ENCODE measurements around the gene ZFAND2A. TPM values are rescaled to one million over a fixed set of nuclear protein-coding genes. Genes with fewer than 3 reads are reported as not detected.

The ZFAND2A gene
- polyA plus RNA-seq, 3 donors = 30.6 to 126 (median 35.1) TPM

GRCh38 chr7:1111156-1111555, 48.8 kb downstream of the ZFAND2A start:
- WGBS (ENCODE audit: insufficient coverage) = 94% methylated on average over 2 of the region's 3 CpGs
- H3K27me3 ChIP-seq (ENCODE audit: control insufficient read depth in 2 of 2, insufficient read depth in 2 of 2, low read length in 2 of 2) = no peaks in the 10 kb centered on the region
- H3K27ac Mint-ChIP-seq = no peak overlapping the region

GRCh38 chr7:1110358-1110757, 49.6 kb downstream of the ZFAND2A start:
- Histone ChIP-seq H3K4me3 (replicated peaks in 1 of 3; ENCODE audit: low read depth in 2 of 3, low read length in 3 of 3) (no peak overlapping the region), H4K20me1 (ENCODE audit: insufficient read depth, low read length) (no peaks in the 10 kb centered on the region), H3K36me3 (replicated peaks in 1 of 2; ENCODE audit: control insufficient read depth in 1 of 2, insufficient read depth in 2 of 2, low read length in 2 of 2) (no peaks in the 10 kb centered on the region), H3K27ac (ENCODE audit: low read depth in 1 of 2, low read length in 2 of 2) (no peak overlapping the region), H3K9ac (ENCODE audit: insufficient read depth, low read length, poor library complexity, severe bottlenecking) (no peak overlapping the region), H3K4me2 (replicated peaks; ENCODE audit: extremely low read depth, low read length, poor library complexity, severe bottlenecking) (no peak overlapping the region), H3K79me2 (ENCODE audit: insufficient read depth, low read length) (no peaks in the 10 kb centered on the region), H2AFZ (ENCODE audit: insufficient read depth, low read depth, low read length, poor library complexity, severe bottlenecking) (no peak overlapping the region), H3K4me1 (ENCODE audit: control insufficient read depth in 1 of 2, insufficient read depth in 2 of 2, low read length in 2 of 2) (no peaks in the 10 kb centered on the region), H3K27me3 (ENCODE audit: control insufficient read depth in 2 of 2, insufficient read depth in 2 of 2, low read length in 2 of 2) (no peaks in the 10 kb centered on the region), H3K9me3 (replicated peaks in 1 of 2; ENCODE audit: control insufficient read depth in 1 of 2, insufficient read depth in 1 of 2, low read length in 2 of 2) (no peaks in the 10 kb centered on the region)
- no peak for DNase-seq
- 100% methylated on average over 13 of the region's 28 CpGs for WGBS (ENCODE audit: insufficient coverage)
- Mint-ChIP-seq H3K27me3 (ENCODE audit: low read depth in 3 of 3) (peaks cover 0 to 4% (median 4%) of the 10 kb centered on the region in 3 donors), H3K4me3 (no peak overlapping the region), H3K36me3 (no peaks in the 10 kb centered on the region), H3K4me1 (no peaks in the 10 kb centered on the region), H3K9me3 (peaks cover 0 to 3% (median 0%) of the 10 kb centered on the region in 7 donors), H3K27ac (no peak overlapping the region)
- no peak for TF ChIP-seq CTCF (IDR thresholded peaks at IDR 0.05)
- intact Hi-C loops (cut with micrococcal nuclease) = no loop called here

More at GRCh38 chr7:1111156-1111555, 48.8 kb downstream of the ZFAND2A start:
- no peaks in the 10 kb centered on the region for H3K36me3 Mint-ChIP-seq
- H3K36me3 ChIP-seq (replicated peaks in 1 of 2; ENCODE audit: control insufficient read depth in 1 of 2, insufficient read depth in 2 of 2, low read length in 2 of 2) = no peaks in the 10 kb centered on the region
- H3K27me3 Mint-ChIP-seq (ENCODE audit: low read depth in 3 of 3) = peaks cover 0 to 4% (median 2%) of the 10 kb centered on the region in 3 donors
- no peak overlapping the region for H3K9ac ChIP-seq (ENCODE audit: insufficient read depth, low read length, poor library complexity, severe bottlenecking)
- H3K4me2 ChIP-seq (replicated peaks; ENCODE audit: extremely low read depth, low read length, poor library complexity, severe bottlenecking) = no peak overlapping the region
- no peak overlapping the region for H3K27ac ChIP-seq (ENCODE audit: low read depth in 1 of 2, low read length in 2 of 2)
- H3K79me2 ChIP-seq (ENCODE audit: insufficient read depth, low read length) = no peaks in the 10 kb centered on the region
- no peaks in the 10 kb centered on the region for H4K20me1 ChIP-seq (ENCODE audit: insufficient read depth, low read length)
- intact Hi-C loops (cut with micrococcal nuclease) = no loop called here
- H3K4me3 Mint-ChIP-seq = no peak overlapping the region
- H3K9me3 Mint-ChIP-seq = peaks cover 2 to 10% (median 7%) of the 10 kb centered on the region in 7 donors
- TF ChIP-seq CTCF (IDR thresholded peaks at IDR 0.05) = no peak
- no peaks in the 10 kb centered on the region for H3K4me1 ChIP-seq (ENCODE audit: control insufficient read depth in 1 of 2, insufficient read depth in 2 of 2, low read length in 2 of 2)
- no peak overlapping the region for H2AFZ ChIP-seq (ENCODE audit: insufficient read depth, low read depth, low read length, poor library complexity, severe bottlenecking)
- no peaks in the 10 kb centered on the region for H3K9me3 ChIP-seq (replicated peaks in 1 of 2; ENCODE audit: control insufficient read depth in 1 of 2, insufficient read depth in 1 of 2, low read length in 2 of 2)
- no peaks in the 10 kb centered on the region for H3K4me1 Mint-ChIP-seq
- H3K4me3 ChIP-seq (replicated peaks in 1 of 3; ENCODE audit: low read depth in 2 of 3, low read length in 3 of 3) = no peak overlapping the region
- no peak for DNase-seq
